Vagina (tissue), 2 donors: ENCODE measurements around the gene RASA1.

ENCODE experiments used
- CTCF ChIP-seq, 3 experiments: fragments of 450-650 bp in 2 of 3; fragments of 200-600 bp in 1 of 3; sonication (generic) in 1 of 3; IDR thresholded peaks; one replicate each; pipeline ENCODE4 v1.5.1; 2017 to 2019; ENCODE audit warnings: antibody characterized with exemption in 3 of 3, mild to moderate bottlenecking in 2 of 3, moderate library complexity in 2 of 3
- POLR2A ChIP-seq, 2 donors: fragments of 450-650 bp; IDR thresholded peaks; one replicate each; pipeline ENCODE4 v1.6.1; 2017; ENCODE audit warnings: antibody characterized with exemption in 2 of 2, mild to moderate bottlenecking in 2 of 2, moderate library complexity in 2 of 2
- POLR2AphosphoS5 ChIP-seq, 2 donors: sonication (generic); formaldehyde crosslinking; IDR thresholded peaks; one replicate each; pipeline ENCODE4 v1.9.0; 2017; ENCODE audit warnings: antibody characterized with exemption in 2 of 2, mild to moderate bottlenecking in 2 of 2, low read depth in 1 of 2; ENCODE audit not compliant: insufficient read depth in 1 of 2

- TF ChIP-seq CTCF (IDR thresholded peaks at IDR 0.05) (no peak), POLR2AphosphoS5 (IDR thresholded peaks at IDR 0.05; ENCODE audit: insufficient read depth in 1 of 2, low read depth in 1 of 2) (no peak), POLR2A (IDR thresholded peaks at IDR 0.05) (no peak)
Observed at GRCh38 chr5:87246061-87246460, 21.6 kb upstream of the RASA1 start.
